Activated naive CD4-positive, alpha-beta T cell treated with anti-CD3 and anti-CD28 coated beads, Interleukin-2, amount 10 ng/mL, durations not matched to agents 7 days and 5 days (primary cell): ENCODE measurements around the gene CNBD2.
"Not testable (repeated sequence)": the region's sequence is repeated elsewhere in the genome, so short reads cannot be mapped to it uniquely, and the experiment has no call there.

ENCODE experiments used
- CTCF ChIA-PET: fragments of 350-600 bp; sonication (Branson Sonifier 250); formaldehyde crosslinking; loops from one replicate; lab custom pipeline; 2021; ENCODE audit warnings: antibody characterized with exemption; lab: Charles Lee
- DNase-seq: peaks from one replicate; pipeline ENCODE4 v3.0.0-alpha.2; 2020
- H3K27ac Mint-ChIP-seq: one replicate; pipeline ENCODE4 v1.8.0; 2021; ENCODE audit warnings: mild to moderate bottlenecking, moderate library complexity, mixed read lengths
- H3K27me3 Mint-ChIP-seq: one replicate; pipeline ENCODE4 v1.8.0; 2021; ENCODE audit warnings: mild to moderate bottlenecking, mixed read lengths
- H3K36me3 Mint-ChIP-seq: one replicate; pipeline ENCODE4 v1.8.0; 2021; ENCODE audit warnings: mixed read lengths
- H3K4me1 Mint-ChIP-seq: one replicate; pipeline ENCODE4 v1.8.0; 2021; ENCODE audit warnings: mixed read lengths
- H3K4me3 Mint-ChIP-seq: one replicate; pipeline ENCODE4 v1.8.0; 2021; ENCODE audit warnings: mild to moderate bottlenecking, moderate library complexity, mixed read lengths
- H3K9me3 Mint-ChIP-seq: one replicate; pipeline ENCODE4 v1.8.0; 2021; ENCODE audit warnings: mixed read lengths

CNBD2 gene

DNA sequence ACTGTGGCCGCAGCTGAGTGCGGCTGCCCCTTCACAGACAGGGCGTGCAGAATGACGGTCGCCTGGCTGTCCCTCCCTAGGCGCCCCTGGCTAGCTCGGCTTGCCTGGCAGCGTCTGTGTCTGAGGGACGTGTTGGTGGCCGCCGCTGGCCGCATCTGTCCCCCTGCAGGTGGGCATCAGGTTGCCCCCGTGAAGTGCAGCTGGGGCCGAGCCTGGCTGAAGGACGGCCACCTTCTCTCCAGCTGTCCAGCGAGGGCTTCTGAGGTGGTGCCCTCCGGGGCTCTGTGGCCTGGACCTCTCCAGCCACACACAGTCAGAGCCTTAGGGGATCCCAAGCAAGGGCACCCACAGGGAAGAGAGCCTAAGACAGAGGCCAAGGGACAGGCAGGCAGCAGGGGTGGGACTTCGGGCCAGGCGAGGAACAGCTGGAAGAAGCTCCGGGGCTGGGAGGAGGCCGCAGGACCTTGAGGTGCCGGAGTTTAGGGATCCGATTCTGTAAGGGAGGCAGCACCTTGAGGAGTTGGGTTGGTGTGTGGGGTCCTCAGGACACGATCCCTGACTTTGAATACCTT lies 97.1 kb downstream of the CNBD2 start:
- no peak overlapping the region for H3K27ac Mint-ChIP-seq
- no peak for DNase-seq
- H3K4me1 Mint-ChIP-seq = peaks cover 11% of the 10 kb centered on the region
- H3K9me3 Mint-ChIP-seq = no peaks in the 10 kb centered on the region
- peak overlapping the region; percentile 77 for H3K4me3 Mint-ChIP-seq
- CTCF ChIA-PET = interaction anchor here (1.8 kb wide), 1 partner anchor 73 kb away, joined by 6 read pairs; no protein-coding TSS in a partner anchor
- peaks cover 64% of the 10 kb centered on the region for H3K27me3 Mint-ChIP-seq
- no peaks in the 10 kb centered on the region for H3K36me3 Mint-ChIP-seq

DNA sequence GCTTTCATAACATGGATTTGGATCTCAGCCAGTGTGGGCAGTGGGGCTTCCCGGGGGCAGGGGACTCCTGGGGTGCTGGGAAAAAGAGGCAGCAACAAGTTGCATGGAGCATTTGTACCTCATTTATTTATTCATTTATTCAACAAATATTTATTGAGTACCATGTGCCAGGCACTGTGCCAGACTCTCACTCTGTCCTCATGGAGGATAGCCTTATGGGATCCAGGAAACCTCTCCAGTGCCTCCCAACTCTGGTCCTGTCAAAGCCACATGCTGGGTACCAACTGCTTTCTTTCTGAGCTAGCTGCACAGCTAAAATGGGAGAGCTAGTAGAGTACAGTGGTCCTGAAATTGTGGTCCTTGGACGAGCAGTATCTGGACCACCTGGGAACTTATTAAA lies 98.4 kb downstream of the CNBD2 start:
- DNase-seq = no peak
- Mint-ChIP-seq H3K4me3 (no peak overlapping the region), H3K36me3 (no peaks in the 10 kb centered on the region), H3K9me3 (no peaks in the 10 kb centered on the region), H3K4me1 (peaks cover 11% of the 10 kb centered on the region), H3K27me3 (peaks cover 75% of the 10 kb centered on the region), H3K27ac (no peak overlapping the region)
- CTCF ChIA-PET = interaction anchor here (0.6 kb wide), 1 partner anchor 475 kb away, joined by 3 read pairs; no protein-coding TSS in a partner anchor

DNA sequence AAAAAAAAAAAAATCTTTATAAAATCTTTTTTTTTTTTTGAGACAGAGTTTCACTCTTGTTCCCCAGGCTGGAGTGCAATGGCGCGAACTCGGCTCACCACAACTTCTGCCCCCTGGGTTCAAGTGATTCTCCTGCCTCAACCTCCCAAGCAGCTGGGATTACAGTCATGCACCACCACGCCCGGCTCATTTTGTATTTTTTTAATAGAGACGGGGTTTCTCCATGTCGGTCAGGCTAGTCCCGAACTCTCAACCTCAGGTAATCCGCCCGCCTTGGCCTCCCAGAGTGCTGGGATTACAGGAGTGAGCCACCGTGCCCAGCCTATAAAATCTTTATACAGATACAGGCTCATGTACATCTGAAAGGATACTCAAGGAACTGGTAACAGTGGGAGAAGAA lies 100.1 kb downstream of the CNBD2 start:
- H3K36me3 Mint-ChIP-seq, H3K27ac Mint-ChIP-seq, CTCF ChIA-PET, H3K9me3 Mint-ChIP-seq, H3K4me3 Mint-ChIP-seq, DNase-seq: not testable (repeated sequence)
- Mint-ChIP-seq H3K27me3 (peaks cover 74% of the 10 kb centered on the region), H3K4me1 (peaks cover 11% of the 10 kb centered on the region)

DNA sequence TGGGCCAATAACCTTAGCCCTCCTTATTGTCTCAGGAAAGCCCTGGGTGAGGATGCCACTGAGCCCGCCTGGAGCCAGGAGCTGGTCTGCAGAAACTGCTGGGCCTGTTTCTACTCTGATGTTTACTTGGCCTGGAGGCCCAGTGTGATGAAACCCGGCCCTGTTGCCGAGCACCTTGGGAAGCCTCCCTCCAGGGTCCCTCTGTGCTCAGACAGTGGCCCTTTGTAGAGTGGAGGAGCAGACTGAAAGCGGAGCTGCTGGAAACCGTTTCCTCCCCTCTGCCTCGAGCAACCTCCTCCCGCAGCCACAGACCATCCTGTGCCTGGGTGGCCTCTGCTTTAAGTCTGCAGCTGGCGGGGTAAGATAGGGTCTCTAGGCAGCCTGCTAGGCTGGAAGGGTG lies 102.1 kb downstream of the CNBD2 start:
- Mint-ChIP-seq H3K9me3 (no peaks in the 10 kb centered on the region), H3K4me1 (no peaks in the 10 kb centered on the region), H3K27me3 (peaks cover 65% of the 10 kb centered on the region), H3K27ac (no peak overlapping the region), H3K36me3 (no peaks in the 10 kb centered on the region), H3K4me3 (no peak overlapping the region)
- DNase-seq = no peak
- CTCF ChIA-PET = interaction anchor here (0.6 to 1.3 kb wide), 2 partner anchors 10 to 69 kb away, joined by 3 to 5 read pairs; no protein-coding TSS in a partner anchor

DNA sequence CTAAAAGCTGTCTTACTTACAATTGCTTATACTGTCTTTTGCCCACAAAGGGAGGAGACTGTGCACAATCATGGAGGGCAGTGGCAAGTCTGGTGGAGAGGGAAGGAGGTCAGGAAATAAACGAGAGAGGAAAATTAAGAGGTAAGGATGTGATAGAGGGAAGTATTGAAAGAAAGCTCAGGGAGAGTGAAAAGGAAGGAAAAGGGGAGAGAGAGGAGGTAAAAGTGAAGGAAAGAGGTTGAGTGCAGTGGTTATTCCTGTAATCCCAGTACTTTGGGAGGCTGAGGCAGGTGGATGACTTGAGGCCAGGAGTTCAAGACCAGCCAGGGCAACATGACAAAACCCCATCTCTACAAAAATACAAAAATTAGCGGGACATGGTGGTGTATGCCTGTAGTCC lies 103.5 kb downstream of the CNBD2 start:
- Mint-ChIP-seq H3K4me3 (no peak overlapping the region), H3K36me3 (no peaks in the 10 kb centered on the region), H3K9me3 (no peaks in the 10 kb centered on the region), H3K27ac (no peak overlapping the region), H3K4me1 (no peaks in the 10 kb centered on the region), H3K27me3 (peaks cover 59% of the 10 kb centered on the region)
- DNase-seq = no peak
- CTCF ChIA-PET = no interaction called here

DNA sequence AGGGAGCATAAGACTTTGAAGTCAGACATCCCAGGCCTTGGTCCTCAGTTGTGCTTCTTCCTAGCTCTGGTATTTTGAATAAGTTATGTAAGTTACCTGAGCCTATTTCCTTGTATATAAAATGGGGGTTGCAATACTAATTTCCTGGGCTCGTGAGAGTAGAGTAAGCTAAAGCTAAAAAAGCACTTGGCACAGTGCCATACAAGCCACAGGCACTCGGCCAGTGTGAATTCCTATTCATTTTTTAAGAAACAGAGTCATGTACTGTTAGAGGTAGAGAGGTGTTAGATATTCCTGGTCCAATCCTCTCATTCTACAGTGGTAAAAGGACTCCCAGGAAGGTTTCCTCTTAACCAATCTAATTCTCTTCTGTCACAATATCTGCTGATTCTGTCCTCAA lies 106.6 kb downstream of the CNBD2 start:
- H3K36me3 Mint-ChIP-seq = no peaks in the 10 kb centered on the region
- H3K27me3 Mint-ChIP-seq = peaks cover 60% of the 10 kb centered on the region
- H3K27ac Mint-ChIP-seq = no peak overlapping the region
- DNase-seq = no peak
- CTCF ChIA-PET = interaction anchor here (1.9 kb wide), 1 partner anchor 82 kb away, joined by 7 read pairs; no protein-coding TSS in a partner anchor
- no peak overlapping the region for H3K4me3 Mint-ChIP-seq
- no peaks in the 10 kb centered on the region for H3K9me3 Mint-ChIP-seq
- peaks cover 4% of the 10 kb centered on the region for H3K4me1 Mint-ChIP-seq

DNA sequence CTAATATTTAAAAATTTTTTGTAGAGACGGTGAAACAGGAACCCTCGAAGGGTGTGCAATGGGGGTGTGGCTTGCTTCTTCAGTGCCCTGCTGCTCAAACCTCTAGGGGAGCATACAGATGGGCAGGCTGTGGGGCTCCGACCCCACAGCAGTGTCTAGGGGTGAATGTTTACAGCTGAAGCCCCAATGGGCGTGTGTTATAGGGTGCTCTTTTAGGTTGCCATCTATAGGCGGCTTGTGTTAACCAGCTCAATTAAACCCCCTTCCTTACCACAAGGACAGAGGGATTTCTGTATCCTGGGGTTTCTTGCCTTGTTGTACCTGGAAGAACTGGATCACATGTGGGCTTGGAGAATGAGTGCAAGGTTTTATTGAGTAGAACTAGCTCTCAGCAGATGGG lies 109.4 kb downstream of the CNBD2 start:
- H3K4me3 Mint-ChIP-seq, DNase-seq, H3K27ac Mint-ChIP-seq, H3K36me3 Mint-ChIP-seq, CTCF ChIA-PET, H3K9me3 Mint-ChIP-seq, H3K4me1 Mint-ChIP-seq: not testable (repeated sequence)
- H3K27me3 Mint-ChIP-seq = peaks cover 43% of the 10 kb centered on the region

DNA sequence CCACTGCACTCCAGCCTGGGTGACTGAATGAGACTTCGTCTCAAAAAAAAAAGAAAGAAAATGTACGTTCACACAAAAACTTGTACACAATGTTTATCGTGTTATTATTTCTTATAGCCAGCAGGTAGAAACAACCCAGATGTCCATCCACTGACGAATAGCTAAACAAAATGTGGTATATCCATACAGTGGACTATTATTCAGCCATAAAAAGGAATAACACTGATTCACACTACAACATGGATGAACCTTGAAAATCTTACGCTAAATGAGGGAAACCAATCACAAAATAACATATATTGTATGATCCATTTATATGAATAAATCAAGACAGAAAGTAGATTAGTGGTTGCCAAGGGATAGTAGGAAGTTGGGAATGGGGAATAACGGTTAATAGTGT lies 111.1 kb downstream of the CNBD2 start:
- DNase-seq = no peak
- H3K36me3 Mint-ChIP-seq = no peaks in the 10 kb centered on the region
- no peak overlapping the region for H3K4me3 Mint-ChIP-seq
- CTCF ChIA-PET = interaction anchor here (0.7 kb wide), 1 partner anchor 1065 kb away, joined by 3 read pairs; no protein-coding TSS in a partner anchor
- no peak overlapping the region for H3K27ac Mint-ChIP-seq
- H3K27me3 Mint-ChIP-seq = peaks cover 29% of the 10 kb centered on the region
- no peaks in the 10 kb centered on the region for H3K9me3 Mint-ChIP-seq
- H3K4me1 Mint-ChIP-seq = peaks cover 6% of the 10 kb centered on the region

DNA sequence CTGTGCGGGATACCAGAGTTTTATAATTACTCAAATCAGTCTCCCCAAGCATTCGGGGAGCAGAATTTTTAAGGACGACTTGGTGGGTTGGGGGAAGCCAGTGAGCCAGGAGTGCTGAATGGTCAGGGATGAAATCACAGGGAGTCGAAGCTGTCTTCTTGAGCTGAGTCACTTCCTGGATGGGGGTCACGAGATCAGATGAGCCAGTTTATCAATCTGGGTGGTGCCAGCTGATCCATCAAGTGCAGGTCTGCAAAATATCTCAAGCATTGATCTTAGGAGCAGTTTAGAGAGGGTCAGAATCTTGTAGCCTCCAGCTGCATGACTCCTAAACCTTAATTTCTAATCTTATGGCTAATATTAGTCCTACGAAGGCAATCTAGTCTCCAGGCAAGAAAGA lies 111.6 kb downstream of the CNBD2 start:
- H3K4me3 Mint-ChIP-seq, H3K36me3 Mint-ChIP-seq, H3K27ac Mint-ChIP-seq, H3K4me1 Mint-ChIP-seq, H3K9me3 Mint-ChIP-seq, DNase-seq: not testable (repeated sequence)
- peaks cover 26% of the 10 kb centered on the region for H3K27me3 Mint-ChIP-seq
- CTCF ChIA-PET = interaction anchor here (0.7 to 1.0 kb wide), 2 partner anchors 9 to 1064 kb away, joined by 3 to 5 read pairs; no protein-coding TSS in a partner anchor
